ENCODE results near the gene TAGAP. TPM values are rescaled to one million over a fixed set of nuclear protein-coding genes. Genes with fewer than 3 reads are reported as not detected.

The TAGAP gene
- total and polyA plus RNA-seq, 10 of the 15 experiments (the other 5 are each of a cell fraction or from before 2014, with no cell fraction given), result 5.3 to 27.4 (median 18.9) TPM

DNA sequence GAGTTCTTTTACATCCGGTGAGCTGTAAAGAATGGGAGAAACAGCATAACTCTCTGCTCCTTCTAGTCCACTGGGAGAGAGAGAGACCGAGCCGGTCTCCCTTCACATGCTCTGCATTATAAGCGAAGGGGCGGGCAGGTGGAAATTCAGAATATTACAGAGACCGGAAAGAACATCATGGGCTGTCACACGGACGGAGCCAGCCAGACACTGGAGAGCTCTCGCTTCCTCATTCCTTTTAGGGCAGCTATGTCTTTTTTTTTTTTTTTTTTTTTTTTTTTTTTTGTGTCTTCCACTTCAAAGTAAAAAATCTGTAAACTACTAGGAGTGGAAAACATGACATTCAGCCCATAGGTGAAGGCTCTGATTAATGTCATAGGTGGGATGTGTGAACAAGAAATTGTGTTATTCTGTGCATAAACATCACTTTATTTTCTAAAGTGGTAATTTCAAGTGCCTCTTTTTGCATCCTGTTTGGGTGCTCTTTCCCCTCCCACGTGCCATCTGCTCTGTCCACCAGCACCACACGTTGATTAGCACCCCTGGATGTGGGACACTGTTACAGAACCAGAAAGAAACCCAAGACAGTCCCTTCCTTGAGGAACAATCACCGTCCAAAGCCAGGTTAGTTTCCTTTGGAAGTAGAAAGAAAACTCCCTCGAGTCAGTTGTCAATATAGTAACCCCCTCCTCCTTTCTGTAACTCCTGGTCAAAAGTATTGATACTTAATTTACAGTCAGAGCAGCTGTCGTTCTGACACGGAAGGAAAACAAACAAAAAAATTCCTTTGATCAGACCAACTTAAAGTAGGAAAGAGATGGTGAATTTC is at the start of gene TAGAP (continued):
- TF ChIP-seq, protein P1, sequence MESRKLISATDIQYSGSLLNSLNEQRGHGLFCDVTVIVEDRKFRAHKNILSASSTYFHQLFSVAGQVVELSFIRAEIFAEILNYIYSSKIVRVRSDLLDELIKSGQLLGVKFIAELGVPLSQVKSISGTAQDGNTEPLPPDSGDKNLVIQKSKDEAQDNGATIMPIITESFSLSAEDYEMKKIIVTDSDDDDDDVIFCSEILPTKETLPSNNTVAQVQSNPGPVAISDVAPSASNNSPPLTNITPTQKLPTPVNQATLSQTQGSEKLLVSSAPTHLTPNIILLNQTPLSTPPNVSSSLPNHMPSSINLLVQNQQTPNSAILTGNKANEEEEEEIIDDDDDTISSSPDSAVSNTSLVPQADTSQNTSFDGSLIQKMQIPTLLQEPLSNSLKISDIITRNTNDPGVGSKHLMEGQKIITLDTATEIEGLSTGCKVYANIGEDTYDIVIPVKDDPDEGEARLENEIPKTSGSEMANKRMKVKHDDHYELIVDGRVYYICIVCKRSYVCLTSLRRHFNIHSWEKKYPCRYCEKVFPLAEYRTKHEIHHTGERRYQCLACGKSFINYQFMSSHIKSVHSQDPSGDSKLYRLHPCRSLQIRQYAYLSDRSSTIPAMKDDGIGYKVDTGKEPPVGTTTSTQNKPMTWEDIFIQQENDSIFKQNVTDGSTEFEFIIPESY (IDR thresholded peaks at IDR 0.05), result no peak
- TF ChIP-seq HDAC2 (IDR thresholded peaks at IDR 0.05) (no peak), RUNX3 (IDR thresholded peaks at IDR 0.05; ENCODE audit: low read length) (peak; percentile 4; the same call in 1 of the 2 replicates), CBX3 (IDR thresholded peaks at IDR 0.05; ENCODE audit: borderline replicate concordance, low read depth) (no peak), SREBF2 (IDR thresholded peaks at IDR 0.05; ENCODE audit: low read length) (no peak), RFX5 (IDR thresholded peaks at IDR 0.05; ENCODE audit: low read depth, low read length) (no peak), STAT1 (conservative IDR thresholded peaks at IDR 0.05) (no peak), ZNF217 (IDR thresholded peaks at IDR 0.05) (no peak), NFYB (IDR thresholded peaks at IDR 0.05; ENCODE audit: insufficient read depth, low read depth, low read length) (no peak), ZSCAN29 (IDR thresholded peaks at IDR 0.05) (no peak), E4F1 (IDR thresholded peaks at IDR 0.05; ENCODE audit: borderline replicate concordance, partially characterized antibody) (no peak), FOS (IDR thresholded peaks at IDR 0.05; ENCODE audit: borderline replicate concordance, extremely low read depth, insufficient read length) (no peak), SP1 (IDR thresholded peaks at IDR 0.05; ENCODE audit: low read depth, low read length) (no peak), POLR2AphosphoS5 (IDR thresholded peaks at IDR 0.05; ENCODE audit: low read length) (peak; percentile 80), SRF (IDR thresholded peaks at IDR 0.05; ENCODE audit: low read depth in 2 of 2, low read length in 2 of 2) (peak; percentile 74 to 97), SMAD1 (IDR thresholded peaks at IDR 0.05; ENCODE audit: low read depth, partially characterized antibody) (peak; percentile 63), NFXL1 (IDR thresholded peaks at IDR 0.05; ENCODE audit: borderline replicate concordance) (no peak), HSF1 (IDR thresholded peaks at IDR 0.05; ENCODE audit: low read depth, low read length) (no peak), ZNF622 (IDR thresholded peaks at IDR 0.05) (no peak)
- TF ChIP-seq, protein P2, sequence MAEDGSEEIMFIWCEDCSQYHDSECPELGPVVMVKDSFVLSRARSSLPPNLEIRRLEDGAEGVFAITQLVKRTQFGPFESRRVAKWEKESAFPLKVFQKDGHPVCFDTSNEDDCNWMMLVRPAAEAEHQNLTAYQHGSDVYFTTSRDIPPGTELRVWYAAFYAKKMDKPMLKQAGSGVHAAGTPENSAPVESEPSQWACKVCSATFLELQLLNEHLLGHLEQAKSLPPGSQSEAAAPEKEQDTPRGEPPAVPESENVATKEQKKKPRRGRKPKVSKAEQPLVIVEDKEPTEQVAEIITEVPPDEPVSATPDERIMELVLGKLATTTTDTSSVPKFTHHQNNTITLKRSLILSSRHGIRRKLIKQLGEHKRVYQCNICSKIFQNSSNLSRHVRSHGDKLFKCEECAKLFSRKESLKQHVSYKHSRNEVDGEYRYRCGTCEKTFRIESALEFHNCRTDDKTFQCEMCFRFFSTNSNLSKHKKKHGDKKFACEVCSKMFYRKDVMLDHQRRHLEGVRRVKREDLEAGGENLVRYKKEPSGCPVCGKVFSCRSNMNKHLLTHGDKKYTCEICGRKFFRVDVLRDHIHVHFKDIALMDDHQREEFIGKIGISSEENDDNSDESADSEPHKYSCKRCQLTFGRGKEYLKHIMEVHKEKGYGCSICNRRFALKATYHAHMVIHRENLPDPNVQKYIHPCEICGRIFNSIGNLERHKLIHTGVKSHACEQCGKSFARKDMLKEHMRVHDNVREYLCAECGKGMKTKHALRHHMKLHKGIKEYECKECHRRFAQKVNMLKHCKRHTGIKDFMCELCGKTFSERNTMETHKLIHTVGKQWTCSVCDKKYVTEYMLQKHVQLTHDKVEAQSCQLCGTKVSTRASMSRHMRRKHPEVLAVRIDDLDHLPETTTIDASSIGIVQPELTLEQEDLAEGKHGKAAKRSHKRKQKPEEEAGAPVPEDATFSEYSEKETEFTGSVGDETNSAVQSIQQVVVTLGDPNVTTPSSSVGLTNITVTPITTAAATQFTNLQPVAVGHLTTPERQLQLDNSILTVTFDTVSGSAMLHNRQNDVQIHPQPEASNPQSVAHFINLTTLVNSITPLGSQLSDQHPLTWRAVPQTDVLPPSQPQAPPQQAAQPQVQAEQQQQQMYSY (CRISPR knock-in tag; IDR thresholded peaks at IDR 0.05), result no peak
